ENCODE results near the gene LRRC14B.

DNA sequence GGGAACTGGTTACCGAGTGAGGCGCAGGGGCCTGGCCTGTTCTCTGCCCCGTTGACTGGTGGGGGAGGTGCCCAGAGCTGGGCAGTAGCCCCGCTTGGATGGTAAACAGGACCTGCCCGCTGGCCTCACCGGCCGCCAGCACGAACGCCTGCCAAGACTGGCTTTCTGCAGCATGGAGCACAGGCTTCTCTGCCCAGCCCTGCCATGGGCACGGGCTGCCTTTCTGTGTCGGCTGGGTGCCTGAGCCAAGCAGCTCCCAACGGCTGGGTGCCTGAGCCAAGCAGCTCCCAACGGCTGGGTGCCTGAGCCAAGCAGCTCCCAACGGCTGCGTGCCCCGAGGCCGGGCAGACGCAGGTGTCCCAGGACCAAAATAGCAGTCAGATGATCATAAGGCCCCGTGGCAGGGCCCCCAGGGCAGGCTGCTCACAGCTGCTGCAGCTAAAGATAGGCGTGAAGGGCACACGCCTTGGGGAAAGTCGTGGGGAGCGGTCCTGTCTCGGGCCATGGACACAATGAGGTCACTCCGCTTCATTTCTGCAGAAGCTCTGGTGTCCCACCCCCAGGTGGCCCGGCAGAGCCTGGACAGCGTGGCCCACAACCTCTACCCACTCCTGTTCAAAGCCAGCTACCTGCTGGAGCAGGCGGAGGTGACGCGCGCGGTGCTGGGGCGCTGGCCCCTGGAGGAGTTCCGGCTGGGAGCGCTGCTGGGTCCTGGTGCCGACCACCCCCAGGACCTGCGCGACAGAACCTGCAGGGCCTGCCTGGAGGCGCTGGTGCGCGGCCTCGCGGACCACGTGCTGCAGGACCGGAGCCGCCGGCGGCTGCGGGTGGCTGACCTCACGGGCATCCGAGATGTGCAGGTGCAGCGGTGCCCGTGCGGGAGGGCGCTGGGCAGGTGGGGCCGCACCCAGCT lies at the start of gene LRRC14B:
- TF ChIP-seq POLR2A (IDR thresholded peaks at IDR 0.05) (no peak), POLR2AphosphoS5 (IDR thresholded peaks at IDR 0.05; ENCODE audit: insufficient read depth in 1 of 2, low read depth in 1 of 2) (no peak)
- TF ChIP-seq, protein P1, sequence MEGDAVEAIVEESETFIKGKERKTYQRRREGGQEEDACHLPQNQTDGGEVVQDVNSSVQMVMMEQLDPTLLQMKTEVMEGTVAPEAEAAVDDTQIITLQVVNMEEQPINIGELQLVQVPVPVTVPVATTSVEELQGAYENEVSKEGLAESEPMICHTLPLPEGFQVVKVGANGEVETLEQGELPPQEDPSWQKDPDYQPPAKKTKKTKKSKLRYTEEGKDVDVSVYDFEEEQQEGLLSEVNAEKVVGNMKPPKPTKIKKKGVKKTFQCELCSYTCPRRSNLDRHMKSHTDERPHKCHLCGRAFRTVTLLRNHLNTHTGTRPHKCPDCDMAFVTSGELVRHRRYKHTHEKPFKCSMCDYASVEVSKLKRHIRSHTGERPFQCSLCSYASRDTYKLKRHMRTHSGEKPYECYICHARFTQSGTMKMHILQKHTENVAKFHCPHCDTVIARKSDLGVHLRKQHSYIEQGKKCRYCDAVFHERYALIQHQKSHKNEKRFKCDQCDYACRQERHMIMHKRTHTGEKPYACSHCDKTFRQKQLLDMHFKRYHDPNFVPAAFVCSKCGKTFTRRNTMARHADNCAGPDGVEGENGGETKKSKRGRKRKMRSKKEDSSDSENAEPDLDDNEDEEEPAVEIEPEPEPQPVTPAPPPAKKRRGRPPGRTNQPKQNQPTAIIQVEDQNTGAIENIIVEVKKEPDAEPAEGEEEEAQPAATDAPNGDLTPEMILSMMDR (IDR thresholded peaks at IDR 0.05) = no peak

Measured in vagina (tissue), 2 donors.